HEK293T (cell line): ENCODE results near the gene KRTAP10-10.

ENCODE experiments used
- ARNT ChIP-seq: fragments of 450-650 bp; IDR thresholded peaks from 2 replicates; pipeline ENCODE4 v1.6.1; 2017; ENCODE audit warnings: mild to moderate bottlenecking
- BHLHE40 ChIP-seq: fragments of 450-650 bp; IDR thresholded peaks from 2 replicates; pipeline ENCODE4 v1.6.1; 2016; ENCODE audit warnings: mild to moderate bottlenecking, moderate library complexity, borderline replicate concordance
- FOXK2 ChIP-seq: fragments of 450-650 bp; IDR thresholded peaks from 2 replicates; pipeline ENCODE4 v1.6.1; 2016; ENCODE audit warnings: mild to moderate bottlenecking
- FOXM1 ChIP-seq: fragments of 450-650 bp; IDR thresholded peaks from 2 replicates; pipeline ENCODE4 v1.6.1; 2017; ENCODE audit warnings: mild to moderate bottlenecking, borderline replicate concordance
- L3MBTL2 ChIP-seq: fragments of 450-650 bp; conservative IDR thresholded peaks from 2 replicates; pipeline ENCODE4 v1.6.1; 2016; ENCODE audit warnings: mild to moderate bottlenecking
- NFRKB ChIP-seq: fragments of 450-650 bp; IDR thresholded peaks from 2 replicates; pipeline ENCODE4 v1.6.1; 2016; ENCODE audit warnings: mild to moderate bottlenecking, moderate library complexity
- SP1 ChIP-seq: fragments of 450-650 bp; IDR thresholded peaks from 2 replicates; pipeline ENCODE4 v1.6.1; 2017
- TF ChIP-seq, protein P1 (sequence below): fragments of 450-650 bp; IDR thresholded peaks from 2 replicates; pipeline ENCODE4 v1.6.1; 2016

DNA sequence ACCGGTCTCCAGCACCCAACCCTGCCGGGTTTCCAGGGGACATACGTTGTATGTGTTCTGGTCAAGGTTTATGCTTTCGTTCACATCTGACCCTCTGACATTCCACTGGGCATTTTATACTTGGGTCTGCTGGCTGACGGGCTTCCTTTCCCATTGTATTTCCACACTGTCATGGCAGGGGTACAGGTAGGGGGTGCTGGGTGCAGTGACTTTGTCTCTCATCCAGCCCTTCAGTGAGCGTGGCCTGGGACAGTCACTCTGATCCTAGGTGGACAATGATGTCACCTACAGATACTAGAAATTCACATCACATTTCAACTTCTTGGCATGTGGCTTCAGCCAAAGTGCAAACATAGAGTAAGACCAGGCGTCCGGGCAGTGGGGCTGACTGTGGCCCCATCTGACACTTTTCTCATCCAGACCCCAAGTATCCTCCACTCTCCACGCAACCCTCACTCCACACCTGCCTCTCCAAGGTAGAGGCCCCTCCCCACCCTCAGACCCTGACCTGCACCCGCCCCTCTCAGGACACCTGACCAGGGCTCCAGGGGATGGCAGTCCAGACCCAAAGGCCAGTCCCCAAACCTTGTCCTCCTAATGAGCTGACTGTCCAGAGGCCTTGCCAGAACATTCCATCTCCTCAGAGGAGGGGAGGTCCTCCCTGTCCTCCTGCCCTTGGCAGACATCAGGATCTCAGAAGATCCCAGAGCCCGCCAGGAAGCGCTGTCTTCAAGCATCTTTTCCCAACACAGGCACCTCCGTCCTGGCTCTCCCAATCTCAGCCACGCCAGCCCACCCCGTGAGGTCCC is 743 bp upstream of the KRTAP10-10 start:
- TF ChIP-seq ARNT (no peak), SP1 (no peak), NFRKB (no peak), BHLHE40 (no peak), FOXM1 (no peak), FOXK2 (no peak), L3MBTL2 (no peak)
- TF ChIP-seq, protein P1, sequence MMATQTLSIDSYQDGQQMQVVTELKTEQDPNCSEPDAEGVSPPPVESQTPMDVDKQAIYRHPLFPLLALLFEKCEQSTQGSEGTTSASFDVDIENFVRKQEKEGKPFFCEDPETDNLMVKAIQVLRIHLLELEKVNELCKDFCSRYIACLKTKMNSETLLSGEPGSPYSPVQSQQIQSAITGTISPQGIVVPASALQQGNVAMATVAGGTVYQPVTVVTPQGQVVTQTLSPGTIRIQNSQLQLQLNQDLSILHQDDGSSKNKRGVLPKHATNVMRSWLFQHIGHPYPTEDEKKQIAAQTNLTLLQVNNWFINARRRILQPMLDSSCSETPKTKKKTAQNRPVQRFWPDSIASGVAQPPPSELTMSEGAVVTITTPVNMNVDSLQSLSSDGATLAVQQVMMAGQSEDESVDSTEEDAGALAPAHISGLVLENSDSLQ = no peak
